ENCODE results near the gene COL13A1.

COL13A1 gene

GRCh38 chr10:69791812-69792211 is 9.9 kb upstream of the COL13A1 start:
- DNase-seq (ENCODE audit: low read depth), result no peak

- DNase-seq (ENCODE audit: low read depth), result no peak
Observed at GRCh38 chr10:69792341-69792740, 9.4 kb upstream of the COL13A1 start.

GRCh38 chr10:69794673-69795072 is 7.0 kb upstream of the COL13A1 start:
- DNase-seq (ENCODE audit: low read depth), result no peak

- DNase-seq (ENCODE audit: low read depth), result no peak
Observed at GRCh38 chr10:69795242-69795934, 6.3 kb upstream of the COL13A1 start.

- DNase-seq (ENCODE audit: low read depth), result no peak
Observed at GRCh38 chr10:69797959-69798358, 3.7 kb upstream of the COL13A1 start.

GRCh38 chr10:69800109-69800508 is 1.6 kb upstream of the COL13A1 start:
- DNase-seq (ENCODE audit: low read depth), result no peak

- DNase-seq (ENCODE audit: low read depth), result no peak
Observed at GRCh38 chr10:69800665-69801064, 1.0 kb upstream of the COL13A1 start.

GRCh38 chr10:69801094-69801433 is 642 bp upstream of the COL13A1 start:
- no peak for DNase-seq (ENCODE audit: low read depth)

GRCh38 chr10:69802424-69803161 is 887 bp downstream of the COL13A1 start:
- DNase-seq (ENCODE audit: low read depth), result no peak

GRCh38 chr10:69803809-69804208 is 2.1 kb downstream of the COL13A1 start:
- DNase-seq (ENCODE audit: low read depth), result no peak

GRCh38 chr10:69804775-69805174 is 3.1 kb downstream of the COL13A1 start:
- no peak for DNase-seq (ENCODE audit: low read depth)

- DNase-seq (ENCODE audit: low read depth), result no peak
Observed at GRCh38 chr10:69807122-69807521, 5.4 kb downstream of the COL13A1 start.

GRCh38 chr10:69807696-69808095 is 6.0 kb downstream of the COL13A1 start:
- DNase-seq (ENCODE audit: low read depth), result no peak

- DNase-seq (ENCODE audit: low read depth), result no peak
Observed at GRCh38 chr10:69809318-69809717, 7.6 kb downstream of the COL13A1 start.

- DNase-seq (ENCODE audit: low read depth), result no peak
Observed at GRCh38 chr10:69810097-69810496, 8.4 kb downstream of the COL13A1 start.

GRCh38 chr10:69810675-69811397 is 9.1 kb downstream of the COL13A1 start:
- DNase-seq (ENCODE audit: low read depth), result no peak

GRCh38 chr10:69813632-69814031 is 11.9 kb downstream of the COL13A1 start:
- DNase-seq (ENCODE audit: low read depth), result no peak

GRCh38 chr10:69814251-69814650 is 12.5 kb downstream of the COL13A1 start:
- DNase-seq (ENCODE audit: low read depth), result no peak

GRCh38 chr10:69815104-69815503 is 13.4 kb downstream of the COL13A1 start:
- no peak for DNase-seq (ENCODE audit: low read depth)

- no peak for DNase-seq (ENCODE audit: low read depth)
Observed at GRCh38 chr10:69816521-69816920, 14.8 kb downstream of the COL13A1 start.

- peak; percentile 87 for DNase-seq (ENCODE audit: low read depth)
Observed at GRCh38 chr10:69817078-69817581, 15.4 kb downstream of the COL13A1 start.

- DNase-seq (ENCODE audit: low read depth), result no peak
Observed at GRCh38 chr10:69818676-69819239, 17.1 kb downstream of the COL13A1 start.
